Measurements from ENCODE around the gene ZNF292.

ZNF292 gene

DNA sequence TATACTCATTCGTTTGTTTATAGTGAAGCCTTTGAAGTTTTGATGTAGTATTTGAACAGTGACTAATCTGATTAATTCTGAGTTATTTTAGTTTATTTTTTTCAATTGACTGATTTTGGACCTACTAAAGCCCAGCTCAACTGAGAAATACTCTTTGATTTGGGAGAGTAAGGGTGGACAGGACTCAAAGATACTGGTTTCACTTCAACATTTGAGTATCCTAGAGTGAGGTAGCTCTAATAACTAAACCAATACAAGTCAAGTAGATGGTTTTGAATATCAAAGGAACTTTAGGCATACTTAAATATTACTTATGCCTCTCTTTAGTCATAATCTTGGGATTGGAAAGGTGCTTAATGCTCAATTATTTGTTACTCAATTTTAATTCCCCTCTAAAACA is 65.6 kb downstream of the ZNF292 start:
- TF ChIP-seq SIN3A (IDR thresholded peaks at IDR 0.05; ENCODE audit: borderline replicate concordance, insufficient read depth, low read length), result no peak
- no peak for TF ChIP-seq TAF1 (IDR thresholded peaks at IDR 0.05; ENCODE audit: borderline replicate concordance, insufficient read depth, low read length)
- TF ChIP-seq, protein P1, sequence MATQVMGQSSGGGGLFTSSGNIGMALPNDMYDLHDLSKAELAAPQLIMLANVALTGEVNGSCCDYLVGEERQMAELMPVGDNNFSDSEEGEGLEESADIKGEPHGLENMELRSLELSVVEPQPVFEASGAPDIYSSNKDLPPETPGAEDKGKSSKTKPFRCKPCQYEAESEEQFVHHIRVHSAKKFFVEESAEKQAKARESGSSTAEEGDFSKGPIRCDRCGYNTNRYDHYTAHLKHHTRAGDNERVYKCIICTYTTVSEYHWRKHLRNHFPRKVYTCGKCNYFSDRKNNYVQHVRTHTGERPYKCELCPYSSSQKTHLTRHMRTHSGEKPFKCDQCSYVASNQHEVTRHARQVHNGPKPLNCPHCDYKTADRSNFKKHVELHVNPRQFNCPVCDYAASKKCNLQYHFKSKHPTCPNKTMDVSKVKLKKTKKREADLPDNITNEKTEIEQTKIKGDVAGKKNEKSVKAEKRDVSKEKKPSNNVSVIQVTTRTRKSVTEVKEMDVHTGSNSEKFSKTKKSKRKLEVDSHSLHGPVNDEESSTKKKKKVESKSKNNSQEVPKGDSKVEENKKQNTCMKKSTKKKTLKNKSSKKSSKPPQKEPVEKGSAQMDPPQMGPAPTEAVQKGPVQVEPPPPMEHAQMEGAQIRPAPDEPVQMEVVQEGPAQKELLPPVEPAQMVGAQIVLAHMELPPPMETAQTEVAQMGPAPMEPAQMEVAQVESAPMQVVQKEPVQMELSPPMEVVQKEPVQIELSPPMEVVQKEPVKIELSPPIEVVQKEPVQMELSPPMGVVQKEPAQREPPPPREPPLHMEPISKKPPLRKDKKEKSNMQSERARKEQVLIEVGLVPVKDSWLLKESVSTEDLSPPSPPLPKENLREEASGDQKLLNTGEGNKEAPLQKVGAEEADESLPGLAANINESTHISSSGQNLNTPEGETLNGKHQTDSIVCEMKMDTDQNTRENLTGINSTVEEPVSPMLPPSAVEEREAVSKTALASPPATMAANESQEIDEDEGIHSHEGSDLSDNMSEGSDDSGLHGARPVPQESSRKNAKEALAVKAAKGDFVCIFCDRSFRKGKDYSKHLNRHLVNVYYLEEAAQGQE (IDR thresholded peaks at IDR 0.05; ENCODE audit: insufficient read depth in 1 of 2, low read depth in 2 of 2, low read length in 2 of 2), result no peak
- TF ChIP-seq POLR2AphosphoS5 (IDR thresholded peaks at IDR 0.05; ENCODE audit: low read depth, low read length), result no peak
- TF ChIP-seq FOXP2 (optimal IDR thresholded peaks at IDR 0.05; ENCODE audit: borderline replicate concordance, extremely low read depth, extremely low read length, insufficient read depth), result no peak

GRCh38 chr6:87222676-87223075 is 67.3 kb downstream of the ZNF292 start:
- TF ChIP-seq TAF1 (IDR thresholded peaks at IDR 0.05; ENCODE audit: borderline replicate concordance, insufficient read depth, low read length) (no peak), POLR2AphosphoS5 (IDR thresholded peaks at IDR 0.05; ENCODE audit: low read depth, low read length) (no peak), FOXP2 (optimal IDR thresholded peaks at IDR 0.05; ENCODE audit: borderline replicate concordance, extremely low read depth, extremely low read length, insufficient read depth) (no peak), SIN3A (IDR thresholded peaks at IDR 0.05; ENCODE audit: borderline replicate concordance, insufficient read depth, low read length) (no peak)
- TF ChIP-seq, protein P1 (IDR thresholded peaks at IDR 0.05; ENCODE audit: insufficient read depth in 1 of 2, low read depth in 2 of 2, low read length in 2 of 2), result no peak

DNA sequence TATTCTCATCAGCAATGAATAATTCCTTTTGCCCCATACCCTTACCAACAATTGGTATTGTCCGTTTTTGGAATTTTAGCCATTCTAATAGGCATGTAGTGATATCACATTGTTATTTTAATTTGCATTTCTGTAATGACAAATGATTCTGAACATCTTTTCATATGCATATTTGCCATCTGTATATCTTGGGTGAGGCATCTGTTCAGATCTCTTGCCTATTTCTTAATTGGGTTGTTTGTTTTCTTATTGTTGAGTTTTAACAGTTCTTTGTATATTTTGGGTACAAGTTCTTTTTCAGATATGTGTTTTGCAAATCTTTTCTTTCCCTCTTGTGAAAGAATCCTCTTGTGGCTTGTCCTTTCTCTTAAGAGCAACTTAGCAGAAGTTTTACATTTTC is 69.6 kb downstream of the ZNF292 start:
- TF ChIP-seq TAF1 (IDR thresholded peaks at IDR 0.05; ENCODE audit: borderline replicate concordance, insufficient read depth, low read length) (no peak), SIN3A (IDR thresholded peaks at IDR 0.05; ENCODE audit: borderline replicate concordance, insufficient read depth, low read length) (no peak), POLR2AphosphoS5 (IDR thresholded peaks at IDR 0.05; ENCODE audit: low read depth, low read length) (no peak), FOXP2 (optimal IDR thresholded peaks at IDR 0.05; ENCODE audit: borderline replicate concordance, extremely low read depth, extremely low read length, insufficient read depth) (no peak)
- TF ChIP-seq, protein P1 (IDR thresholded peaks at IDR 0.05; ENCODE audit: insufficient read depth in 1 of 2, low read depth in 2 of 2, low read length in 2 of 2), result no peak

DNA sequence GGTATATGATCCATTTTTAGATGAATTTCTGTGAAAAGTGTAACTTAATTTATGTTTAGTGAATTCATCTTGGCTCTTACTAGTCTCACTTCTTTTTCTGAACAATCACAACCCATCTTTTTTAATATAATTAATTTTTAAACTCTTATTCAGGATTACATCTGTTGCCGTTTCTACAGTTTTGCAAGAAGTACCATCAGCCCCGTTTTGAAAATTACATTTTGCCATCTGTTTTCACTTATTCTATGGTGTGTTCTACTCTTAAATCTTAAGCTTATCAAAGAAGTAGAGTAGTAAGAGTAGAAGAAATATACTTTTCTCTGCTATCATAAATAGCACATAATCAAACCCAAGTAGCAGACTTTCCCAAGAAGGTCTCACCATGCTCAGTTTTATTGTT is 70.1 kb downstream of the ZNF292 start:
- TF ChIP-seq POLR2AphosphoS5 (IDR thresholded peaks at IDR 0.05; ENCODE audit: low read depth, low read length) (no peak), SIN3A (IDR thresholded peaks at IDR 0.05; ENCODE audit: borderline replicate concordance, insufficient read depth, low read length) (no peak), TAF1 (IDR thresholded peaks at IDR 0.05; ENCODE audit: borderline replicate concordance, insufficient read depth, low read length) (no peak), FOXP2 (optimal IDR thresholded peaks at IDR 0.05; ENCODE audit: borderline replicate concordance, extremely low read depth, extremely low read length, insufficient read depth) (no peak)
- TF ChIP-seq, protein P1 (IDR thresholded peaks at IDR 0.05; ENCODE audit: insufficient read depth in 1 of 2, low read depth in 2 of 2, low read length in 2 of 2), result no peak

- TF ChIP-seq FOXP2 (optimal IDR thresholded peaks at IDR 0.05; ENCODE audit: borderline replicate concordance, extremely low read depth, extremely low read length, insufficient read depth), result no peak
- no peak for TF ChIP-seq TAF1 (IDR thresholded peaks at IDR 0.05; ENCODE audit: borderline replicate concordance, insufficient read depth, low read length)
- TF ChIP-seq, protein P1 (IDR thresholded peaks at IDR 0.05; ENCODE audit: insufficient read depth in 1 of 2, low read depth in 2 of 2, low read length in 2 of 2), result no peak
- TF ChIP-seq SIN3A (IDR thresholded peaks at IDR 0.05; ENCODE audit: borderline replicate concordance, insufficient read depth, low read length), result no peak
- no peak for TF ChIP-seq POLR2AphosphoS5 (IDR thresholded peaks at IDR 0.05; ENCODE audit: low read depth, low read length)
Measured at GRCh38 chr6:87225937-87226336, 70.6 kb downstream of the ZNF292 start.
